Adipocyte (in vitro differentiated cells): Measurements from ENCODE around the gene FCRL4.

ENCODE experiments used
- DNase-seq: peaks from one replicate; pipeline ENCODE4 v3.0.0-alpha.2; 2015; ENCODE audit warnings: low read depth
- H3K27me3 ChIP-seq: replicated peaks from 2 replicates; pipeline ENCODE4 v1.7.0; 2013; ENCODE audit warnings: mild to moderate bottlenecking, low read length, moderate library complexity; ENCODE audit not compliant: control insufficient read depth, insufficient read depth
- H3K36me3 ChIP-seq: 2 replicates; pipeline ENCODE4 v1.7.0; 2013; ENCODE audit warnings: low read length, mild to moderate bottlenecking, moderate library complexity; ENCODE audit not compliant: control insufficient read depth, insufficient read depth, severe bottlenecking
- H3K4me1 ChIP-seq: 2 replicates; pipeline ENCODE4 v1.7.0; 2013; ENCODE audit warnings: mild to moderate bottlenecking, low read length, moderate library complexity; ENCODE audit not compliant: control insufficient read depth, insufficient read depth
- H3K4me3 ChIP-seq: 2 replicates; pipeline ENCODE4 v1.7.0; 2013; ENCODE audit warnings: mild to moderate bottlenecking, low read length, moderate library complexity
- H3K9ac ChIP-seq: 2 replicates; pipeline ENCODE4 v1.7.0; 2013; ENCODE audit warnings: mild to moderate bottlenecking, low read length, moderate library complexity
- H3K9me3 ChIP-seq: 2 replicates; pipeline ENCODE4 v1.7.0; 2013; ENCODE audit warnings: mild to moderate bottlenecking, low read length, moderate library complexity; ENCODE audit not compliant: control insufficient read depth

Gene FCRL4

DNA sequence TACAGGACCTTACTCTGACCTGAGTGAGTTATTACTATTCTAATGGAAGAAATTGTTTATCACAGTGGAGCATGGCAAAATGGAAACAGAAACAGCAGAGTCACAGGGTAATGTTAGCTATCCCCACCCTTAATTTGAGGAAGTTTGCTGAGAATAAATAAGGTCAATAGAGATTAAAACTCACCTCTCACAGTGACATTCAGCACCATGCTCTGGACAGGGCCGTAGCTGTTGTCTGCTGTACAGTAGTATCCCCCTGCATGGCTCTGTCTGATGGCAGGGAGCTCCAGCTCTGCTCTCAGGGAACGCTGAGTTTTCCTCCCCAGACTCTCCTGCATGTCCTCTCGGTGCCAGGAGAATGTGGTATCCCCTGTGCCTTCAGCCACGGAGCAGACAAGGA, 11.9 kb downstream of the FCRL4 start:
- Histone ChIP-seq H3K36me3 (no peaks in the 10 kb centered on the region), H3K9me3 (peaks cover 12% of the 10 kb centered on the region), H3K27me3 (peaks cover 53% of the 10 kb centered on the region), H3K4me3 (no peak overlapping the region), H3K4me1 (no peaks in the 10 kb centered on the region), H3K9ac (no peak overlapping the region)
- DNase-seq = no peak

DNA sequence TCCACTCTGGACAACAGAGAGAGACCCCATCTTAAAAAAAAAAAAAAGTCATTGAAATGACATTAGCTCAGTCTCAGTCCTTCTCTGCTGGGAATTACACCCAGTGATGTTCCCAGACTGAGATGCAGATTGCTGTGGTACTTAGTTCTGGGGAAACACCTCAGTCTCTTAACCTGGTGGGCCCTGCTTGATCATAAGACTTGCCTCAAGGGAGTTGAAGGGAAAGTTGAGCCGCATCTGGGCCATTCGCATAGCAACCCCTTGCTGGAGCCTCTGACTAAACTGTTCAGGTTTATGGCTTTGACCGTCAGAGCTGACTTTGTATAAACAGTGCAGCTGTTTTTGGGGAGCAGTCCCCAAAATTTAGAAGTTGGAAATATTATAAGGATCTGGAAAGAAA, 13.4 kb downstream of the FCRL4 start:
- no peaks in the 10 kb centered on the region for H3K4me1 ChIP-seq
- no peak overlapping the region for H3K4me3 ChIP-seq
- no peak for DNase-seq
- H3K9me3 ChIP-seq = peaks cover 12% of the 10 kb centered on the region
- H3K36me3 ChIP-seq = no peaks in the 10 kb centered on the region
- no peak overlapping the region for H3K9ac ChIP-seq
- peaks cover 53% of the 10 kb centered on the region for H3K27me3 ChIP-seq

DNA sequence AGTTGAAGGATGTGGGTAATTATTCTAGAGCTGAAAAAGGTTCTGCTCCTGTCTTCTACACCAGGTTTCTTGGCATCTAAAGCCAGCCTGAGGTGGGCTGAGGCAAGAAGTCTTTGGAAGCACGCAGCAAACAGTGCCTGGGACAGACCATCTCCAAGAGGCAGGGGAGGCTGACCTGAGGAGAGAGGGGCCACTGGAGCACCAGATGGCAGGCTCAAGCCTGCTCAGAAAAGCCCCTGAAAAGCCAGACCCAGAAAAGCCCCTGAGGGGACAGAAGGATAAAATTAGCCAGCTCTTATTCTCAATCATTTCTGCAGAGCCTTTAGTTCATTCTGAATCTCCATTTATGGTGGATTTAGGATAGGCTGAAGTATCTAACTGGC, 17.1 kb downstream of the FCRL4 start:
- Histone ChIP-seq H3K4me1 (no peaks in the 10 kb centered on the region), H3K9ac (no peak overlapping the region), H3K36me3 (no peaks in the 10 kb centered on the region), H3K4me3 (no peak overlapping the region), H3K9me3 (peaks cover 12% of the 10 kb centered on the region), H3K27me3 (peaks cover 35% of the 10 kb centered on the region)
- DNase-seq = no peak

DNA sequence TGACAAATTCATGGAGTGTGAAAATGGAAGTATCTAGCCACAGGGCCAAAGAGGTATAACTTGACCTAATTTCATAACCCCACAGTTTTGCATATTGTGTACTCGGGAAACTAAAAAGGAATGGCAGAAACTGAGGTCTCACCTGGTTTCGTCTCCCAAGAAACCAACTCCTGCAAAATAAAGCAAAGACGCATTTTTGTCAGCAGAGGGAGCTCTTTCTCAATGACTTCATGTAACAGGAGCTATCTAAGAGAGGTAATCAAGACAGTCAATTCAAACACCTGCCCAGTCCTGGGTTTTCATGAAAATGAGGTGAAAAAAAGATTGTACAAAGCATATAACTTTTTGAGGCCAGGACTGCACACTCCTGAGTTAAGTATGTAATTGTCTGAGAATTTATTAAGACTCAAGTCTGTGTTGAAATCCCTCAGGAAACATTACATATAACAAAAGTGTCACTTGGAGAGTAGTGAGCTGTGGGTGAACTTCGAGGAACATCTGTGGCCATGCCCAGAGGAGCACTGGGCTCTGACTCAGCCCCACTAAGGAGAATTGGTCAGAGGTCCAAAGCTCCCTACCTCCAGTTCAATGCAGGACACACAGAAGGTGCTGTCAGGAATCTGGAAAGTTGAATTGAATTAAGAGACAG, 17.6 kb downstream of the FCRL4 start:
- H3K4me3 ChIP-seq = no peak overlapping the region
- H3K27me3 ChIP-seq = peaks cover 35% of the 10 kb centered on the region
- peaks cover 12% of the 10 kb centered on the region for H3K9me3 ChIP-seq
- no peaks in the 10 kb centered on the region for H3K4me1 ChIP-seq
- DNase-seq = peak; percentile 73
- H3K36me3 ChIP-seq = no peaks in the 10 kb centered on the region
- no peak overlapping the region for H3K9ac ChIP-seq

DNA sequence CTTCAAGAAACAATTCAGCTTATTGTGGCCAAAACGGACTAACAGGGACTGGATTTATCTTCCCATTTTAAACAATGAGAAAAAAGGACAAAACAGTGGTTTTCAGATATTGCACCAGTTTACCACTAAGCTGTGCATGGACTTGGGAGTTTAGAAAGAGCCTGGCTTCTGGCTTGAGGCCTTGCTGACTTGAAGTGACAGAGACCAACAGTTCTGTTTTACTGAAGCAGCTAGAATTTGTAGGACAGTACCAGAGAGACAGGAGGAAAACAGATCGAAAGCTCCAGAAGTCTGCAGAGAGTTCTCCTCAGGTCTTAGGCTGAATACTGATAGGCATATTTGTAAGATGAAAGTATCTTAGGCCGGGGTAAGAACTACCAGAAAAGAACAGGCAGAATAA, 20.5 kb downstream of the FCRL4 start:
- DNase-seq = no peak
- Histone ChIP-seq H3K9me3 (no peaks in the 10 kb centered on the region), H3K4me1 (no peaks in the 10 kb centered on the region), H3K4me3 (no peak overlapping the region), H3K36me3 (no peaks in the 10 kb centered on the region), H3K9ac (no peak overlapping the region), H3K27me3 (peaks cover 29% of the 10 kb centered on the region)

DNA sequence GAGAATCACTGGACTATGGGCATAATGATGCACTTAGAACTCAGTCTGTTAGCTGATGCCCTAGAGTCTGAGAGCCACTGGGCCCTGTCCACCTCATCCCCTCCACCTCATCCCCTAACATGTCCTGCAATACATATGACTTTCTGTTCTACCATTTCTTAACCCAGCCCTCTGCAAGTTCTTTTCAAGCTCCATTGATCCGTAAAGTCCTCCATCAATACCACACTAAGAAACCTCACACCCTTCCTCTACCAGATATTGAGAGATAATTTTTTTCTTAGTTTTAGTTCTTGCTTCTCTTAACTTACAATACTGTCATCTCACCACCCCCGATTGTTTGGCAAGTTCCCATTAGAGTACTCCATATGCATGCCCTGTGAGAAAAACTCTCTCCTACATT, 22.1 kb downstream of the FCRL4 start:
- H3K36me3 ChIP-seq = no peaks in the 10 kb centered on the region
- no peaks in the 10 kb centered on the region for H3K9me3 ChIP-seq
- no peak for DNase-seq
- no peak overlapping the region for H3K4me3 ChIP-seq
- no peak overlapping the region for H3K9ac ChIP-seq
- no peaks in the 10 kb centered on the region for H3K4me1 ChIP-seq
- peaks cover 19% of the 10 kb centered on the region for H3K27me3 ChIP-seq

DNA sequence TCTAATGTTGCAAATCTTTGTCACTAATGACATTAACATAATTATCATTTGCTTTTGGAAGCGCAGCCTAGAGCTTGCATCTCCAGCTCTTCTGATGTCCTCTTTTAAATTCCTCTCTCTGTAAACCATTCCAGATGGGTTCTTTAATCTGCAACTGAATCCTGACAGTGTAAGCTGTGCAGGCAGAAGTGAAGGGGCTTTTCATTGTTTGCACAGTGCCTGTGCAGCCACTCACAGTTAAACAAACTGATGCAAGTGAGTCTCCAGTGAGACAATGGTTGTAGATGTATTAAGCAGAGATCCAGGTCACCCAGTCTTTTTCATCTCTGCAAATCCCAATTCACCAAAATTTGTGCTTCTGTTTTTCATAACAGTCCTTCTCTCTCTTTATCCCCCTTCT, 23.0 kb downstream of the FCRL4 start:
- H3K9me3 ChIP-seq = no peaks in the 10 kb centered on the region
- no peaks in the 10 kb centered on the region for H3K4me1 ChIP-seq
- H3K4me3 ChIP-seq = no peak overlapping the region
- H3K9ac ChIP-seq = no peak overlapping the region
- peaks cover 23% of the 10 kb centered on the region for H3K27me3 ChIP-seq
- no peak for DNase-seq
- H3K36me3 ChIP-seq = no peaks in the 10 kb centered on the region

DNA sequence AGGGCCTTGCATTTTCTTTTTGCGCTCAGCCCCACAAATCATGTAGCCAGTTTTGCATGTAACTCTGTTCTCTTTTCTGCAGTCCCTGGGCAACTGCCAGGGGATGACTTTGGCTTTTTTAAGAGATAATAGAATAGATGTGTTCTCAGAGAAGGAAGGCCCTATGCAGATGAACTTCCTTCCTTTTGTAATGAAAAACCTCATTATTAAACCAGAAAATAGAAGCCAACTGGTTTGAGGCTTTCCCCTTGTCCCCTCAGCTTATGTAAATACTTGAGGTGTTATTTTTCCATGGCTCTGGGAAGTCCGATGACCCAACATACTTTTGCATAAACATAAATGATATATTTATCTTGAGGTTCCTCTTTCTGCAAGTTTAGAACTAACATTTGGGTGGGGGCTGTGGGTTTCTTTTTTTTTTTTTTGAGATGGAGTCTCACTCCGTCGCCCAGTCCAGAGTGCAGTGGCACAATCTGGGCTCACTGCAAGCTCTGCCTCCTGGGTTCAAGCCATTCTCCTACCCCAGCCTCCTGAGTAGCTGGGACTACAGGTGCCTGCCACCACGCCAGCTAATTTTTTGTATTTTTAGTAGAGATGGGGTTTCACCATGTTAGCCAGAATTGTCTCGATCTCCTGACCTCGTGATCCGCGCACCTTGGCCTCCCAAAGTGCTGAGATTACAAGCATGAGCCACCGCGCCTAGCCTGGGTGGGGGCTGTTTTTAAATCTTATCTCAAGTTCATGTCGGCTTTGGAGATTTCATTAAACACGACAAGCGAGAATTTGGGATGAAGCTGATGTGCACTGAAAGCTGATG, 31.2 kb downstream of the FCRL4 start:
- no peak overlapping the region for H3K9ac ChIP-seq
- H3K9me3 ChIP-seq = no peaks in the 10 kb centered on the region
- DNase-seq = no peak
- no peaks in the 10 kb centered on the region for H3K4me1 ChIP-seq
- no peaks in the 10 kb centered on the region for H3K36me3 ChIP-seq
- H3K27me3 ChIP-seq = peaks cover 10% of the 10 kb centered on the region
- no peak overlapping the region for H3K4me3 ChIP-seq

DNA sequence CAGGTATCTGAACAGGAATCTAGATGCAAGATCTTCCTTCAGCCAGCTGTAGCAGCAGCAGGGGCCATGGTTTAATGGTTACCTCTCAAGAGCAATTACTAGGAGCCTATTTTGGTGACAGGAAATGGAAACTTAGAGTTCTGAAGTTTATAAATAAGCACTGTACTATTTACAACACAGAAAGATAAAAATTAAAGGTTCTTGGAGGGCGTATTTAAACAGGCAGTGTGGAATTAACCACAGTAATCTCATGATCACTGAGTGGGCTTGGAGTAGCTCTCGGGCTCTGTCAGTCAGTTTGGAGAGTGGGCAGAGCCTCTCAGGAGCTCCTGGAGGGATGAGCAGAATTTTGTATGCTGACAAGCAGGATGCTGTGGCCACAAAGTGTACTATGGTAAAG, 35.4 kb downstream of the FCRL4 start:
- H3K27me3 ChIP-seq = peaks cover 2% of the 10 kb centered on the region
- H3K4me3 ChIP-seq = no peak overlapping the region
- DNase-seq = no peak
- no peak overlapping the region for H3K9ac ChIP-seq
- no peaks in the 10 kb centered on the region for H3K36me3 ChIP-seq
- H3K4me1 ChIP-seq = no peaks in the 10 kb centered on the region
- no peaks in the 10 kb centered on the region for H3K9me3 ChIP-seq

DNA sequence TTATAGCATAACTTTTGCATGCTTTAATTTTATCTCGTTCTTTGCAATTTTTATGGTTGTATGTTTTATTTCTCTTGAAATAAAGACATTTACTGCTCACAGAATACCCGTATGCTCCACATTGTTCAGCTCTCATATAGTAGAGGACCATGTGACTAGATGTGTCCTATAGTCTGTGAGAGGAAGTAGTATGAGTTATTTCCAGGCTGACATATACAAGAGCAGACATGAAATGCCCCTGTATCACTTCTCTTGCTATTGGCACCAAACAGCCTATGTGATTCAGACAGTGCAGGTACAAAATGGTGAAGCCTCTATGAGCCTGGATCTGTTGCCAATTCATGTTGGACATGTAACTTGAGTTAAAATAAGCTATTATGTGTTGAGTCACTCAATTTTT, 39.8 kb downstream of the FCRL4 start:
- H3K4me1 ChIP-seq = no peaks in the 10 kb centered on the region
- DNase-seq = no peak
- no peak overlapping the region for H3K4me3 ChIP-seq
- no peaks in the 10 kb centered on the region for H3K27me3 ChIP-seq
- H3K9me3 ChIP-seq = no peaks in the 10 kb centered on the region
- H3K9ac ChIP-seq = no peak overlapping the region
- H3K36me3 ChIP-seq = no peaks in the 10 kb centered on the region

DNA sequence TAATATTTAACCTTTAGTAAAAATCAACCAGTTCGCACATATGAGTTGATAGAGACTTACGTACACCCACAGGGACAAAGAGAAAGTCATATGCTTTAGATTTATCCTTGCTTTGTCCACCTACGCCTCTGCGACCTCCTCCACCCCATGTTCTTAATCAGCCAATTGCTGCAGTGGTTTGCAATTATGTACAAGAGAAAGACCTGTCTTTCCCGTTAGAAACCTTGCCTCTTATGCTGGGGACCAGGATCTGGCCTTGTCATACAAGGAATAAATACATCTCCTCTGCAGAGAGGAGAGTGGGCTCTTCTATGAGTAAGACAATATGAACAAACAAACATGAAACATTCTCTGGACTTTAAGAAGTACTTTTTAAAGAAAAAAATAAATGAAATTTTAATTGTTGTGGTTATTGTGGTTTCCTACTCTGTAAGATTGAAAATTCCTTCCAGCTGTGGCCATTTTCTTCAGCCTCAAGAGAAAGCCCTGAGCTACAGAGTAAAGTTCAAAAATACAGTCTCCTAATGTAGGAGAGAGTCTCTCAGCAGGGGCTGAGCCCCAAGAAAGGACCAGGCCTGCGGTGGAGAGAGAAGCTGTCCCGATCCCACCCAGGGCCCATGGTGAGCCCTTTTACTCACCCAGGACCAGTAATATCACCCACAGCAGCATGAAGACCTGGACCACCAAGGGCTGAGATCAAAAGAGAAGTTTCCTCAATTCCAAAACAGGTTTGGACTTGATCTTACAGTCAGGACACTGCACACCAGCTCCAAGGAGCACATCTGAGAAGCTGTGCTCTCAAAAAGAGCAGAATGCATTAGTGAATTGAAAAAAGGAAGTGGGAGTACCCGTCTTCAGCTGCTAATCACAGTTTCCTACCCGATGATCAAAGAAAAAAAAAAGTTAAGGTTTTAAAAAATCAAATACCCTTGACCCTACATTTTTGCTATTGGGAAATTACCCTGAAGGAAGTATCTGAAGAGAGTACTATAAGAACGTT, 45.9 kb downstream of the FCRL4 start, which contains the start of gene FCRL5:
TSS of gene FCRL5 (minus strand) at position 822 of the 1,000 bp plus-strand sequence. CDS start at position 669, 153 bp downstream.
- Histone ChIP-seq H3K36me3 (no peaks in the 10 kb centered on the region), H3K9ac (no peak within 1 kb of the TSS), H3K4me1 (no peaks in the 10 kb centered on the region), H3K27me3 (no peaks in the 10 kb centered on the region), H3K9me3 (no peaks in the 10 kb centered on the region), H3K4me3 (no peak within 1 kb of the TSS)
- DNase-seq = no peak
